Activated T-helper 2 cell treated with anti-CD3 and anti-CD28 coated beads, Interferon-gamma antibody, Interleukin-2, Interleukin-4, amounts not matched to agents 10 μg/mL and 5 μg/mL and 100 μg/mL, durations not matched to agents 14 hours and 24 hours and 36 hours (primary cell): Measurements from ENCODE around the gene NUMB. TPM values are rescaled to one million over a fixed set of nuclear protein-coding genes. Genes with fewer than 3 reads are reported as not detected.

ENCODE experiments used
- DNase-seq: peaks from one replicate; pipeline ENCODE4 v3.0.0; 2021; ENCODE audit warnings: low spot score
- H3K27ac Mint-ChIP-seq: one replicate; pipeline ENCODE4 v1.8.0; 2021; ENCODE audit warnings: mixed read lengths
- H3K27me3 Mint-ChIP-seq: one replicate; pipeline ENCODE4 v1.8.0; 2021; ENCODE audit warnings: low read depth, mixed read lengths
- H3K36me3 Mint-ChIP-seq: one replicate; pipeline ENCODE4 v1.8.0; 2021; ENCODE audit warnings: low read depth, mixed read lengths
- H3K4me1 Mint-ChIP-seq: one replicate; pipeline ENCODE4 v1.8.0; 2021; ENCODE audit warnings: low read depth, mixed read lengths
- H3K4me3 Mint-ChIP-seq: one replicate; pipeline ENCODE4 v1.8.0; 2021; ENCODE audit warnings: low read depth, mild to moderate bottlenecking, moderate library complexity, mixed read lengths
- H3K9me3 Mint-ChIP-seq: one replicate; pipeline ENCODE4 v1.8.0; 2021; ENCODE audit warnings: mixed read lengths
- intact Hi-C: fragments of 100-400 bp; cut with micrococcal nuclease; formaldehyde crosslinking; loops from one replicate; pipeline ENCODE4 v1.15.1; 2023
- total RNA-seq: library from RNA; stranded (reverse); gene quantifications from 2 replicates; pipeline ENCODE4 v1.2.3, GENCODE V29; 2022

Gene NUMB
- total RNA-seq, 1 donor from 2014 or later, result 52.4 TPM

DNA sequence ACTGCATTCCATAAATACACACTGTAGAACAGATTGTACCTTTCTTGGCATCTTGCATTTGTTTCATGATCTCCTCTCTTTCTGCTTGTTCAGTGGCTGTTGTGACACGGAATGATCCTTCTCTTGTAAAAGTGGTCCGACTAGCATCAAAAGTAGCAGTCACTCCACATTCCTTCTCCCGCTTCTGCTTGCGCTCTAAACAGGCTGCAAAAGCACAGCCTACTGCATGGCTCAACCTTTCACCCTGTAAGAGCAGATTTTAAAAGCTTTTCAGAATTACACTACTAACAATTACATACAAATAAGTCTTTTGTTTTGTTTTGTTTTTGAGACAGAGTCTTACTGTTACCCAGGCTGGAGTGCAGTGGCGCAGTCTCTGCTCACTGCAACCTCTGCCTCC lies 171.3 kb downstream of the NUMB start:
- no peak overlapping the region for H3K27ac Mint-ChIP-seq
- peaks cover 46% of the 10 kb centered on the region for H3K36me3 Mint-ChIP-seq
- peaks cover 23% of the 10 kb centered on the region for H3K4me1 Mint-ChIP-seq
- no peaks in the 10 kb centered on the region for H3K27me3 Mint-ChIP-seq
- no peaks in the 10 kb centered on the region for H3K9me3 Mint-ChIP-seq
- no peak for DNase-seq
- intact Hi-C loops, result no loop called here
- H3K4me3 Mint-ChIP-seq, result no peak overlapping the region

DNA sequence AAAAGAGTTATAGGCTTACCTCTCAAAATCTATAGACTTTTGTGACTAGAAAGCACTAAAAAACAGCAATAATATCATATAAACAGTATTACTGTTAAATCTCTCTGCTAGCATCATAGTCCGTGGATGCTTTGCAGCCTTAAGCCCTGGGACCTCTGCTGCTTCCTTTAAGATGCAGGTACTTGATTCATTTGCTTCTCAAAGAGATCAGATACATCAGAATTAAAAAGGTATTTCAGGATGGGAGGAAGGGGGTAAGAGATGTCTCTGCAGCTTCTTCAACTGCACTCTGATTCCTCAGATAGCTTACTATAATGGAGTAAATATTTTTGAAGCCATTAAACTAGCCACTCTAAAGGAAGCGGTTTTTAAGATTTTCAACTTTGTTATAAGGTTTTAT lies 171.7 kb downstream of the NUMB start:
- Mint-ChIP-seq H3K4me3 (no peak overlapping the region), H3K9me3 (no peaks in the 10 kb centered on the region), H3K27me3 (no peaks in the 10 kb centered on the region), H3K27ac (no peak overlapping the region), H3K4me1 (peaks cover 22% of the 10 kb centered on the region), H3K36me3 (peaks cover 45% of the 10 kb centered on the region)
- intact Hi-C loops, result no loop called here
- DNase-seq, result no peak

DNA sequence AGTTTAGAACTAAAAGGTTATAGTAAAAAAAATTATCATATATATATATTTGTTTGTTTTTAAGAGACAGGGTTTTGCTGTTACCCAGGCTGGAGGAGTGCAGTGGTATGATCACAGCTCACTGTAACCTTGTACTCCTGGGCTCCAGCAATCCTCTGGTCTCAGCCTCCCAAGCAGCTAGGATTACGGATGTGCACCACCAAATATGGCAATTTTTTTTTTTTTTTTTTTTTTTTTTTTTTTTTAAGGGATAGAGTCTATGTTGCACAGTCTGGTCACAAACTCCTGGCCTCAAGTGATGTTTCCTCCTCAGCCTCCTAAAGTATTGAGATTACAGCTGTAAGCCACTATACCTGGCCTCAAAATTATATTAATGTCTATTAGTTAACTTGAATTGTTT lies 172.4 kb downstream of the NUMB start:
- Mint-ChIP-seq H3K9me3 (no peaks in the 10 kb centered on the region), H3K36me3 (peaks cover 45% of the 10 kb centered on the region), H3K27me3 (no peaks in the 10 kb centered on the region), H3K27ac (no peak overlapping the region), H3K4me3 (no peak overlapping the region), H3K4me1 (peaks cover 22% of the 10 kb centered on the region)
- DNase-seq, result no peak
- intact Hi-C loops, result no loop called here

DNA sequence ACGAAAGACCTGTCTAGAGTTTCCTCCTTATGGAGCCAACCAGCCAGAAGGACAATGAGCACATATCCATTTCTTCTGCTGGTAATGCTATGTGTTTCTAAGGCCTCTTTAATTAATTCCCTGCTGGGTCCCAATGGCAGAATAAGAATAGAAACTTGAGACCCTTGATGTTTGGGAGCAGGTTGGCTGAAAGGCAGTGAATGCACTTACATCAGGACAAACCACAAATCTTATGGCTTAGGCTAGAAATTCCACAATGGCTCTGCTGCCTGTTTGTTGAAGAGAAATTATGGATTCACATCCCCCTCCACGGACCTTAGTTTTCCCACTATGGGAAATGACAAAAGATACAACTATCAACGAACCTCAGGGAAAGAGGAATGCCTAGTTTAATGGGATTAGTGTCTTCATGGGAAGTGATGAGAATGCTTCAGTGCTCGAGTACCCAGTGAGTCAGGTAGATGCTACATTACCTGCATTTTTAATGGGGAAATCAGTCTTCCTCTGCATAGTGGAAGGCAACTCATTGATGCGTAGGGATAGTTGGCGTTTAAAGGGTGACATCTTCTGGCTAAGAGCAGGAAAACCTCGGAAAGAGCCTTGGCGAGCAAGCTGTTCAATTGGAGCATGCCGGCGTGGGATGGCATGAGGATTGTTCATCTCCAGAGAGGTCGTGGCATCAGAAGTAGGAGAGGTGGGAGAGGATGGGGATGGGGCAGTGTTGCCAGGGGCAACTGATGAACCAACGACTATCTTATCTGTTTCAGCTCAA lies 174.6 kb downstream of the NUMB start:
- Mint-ChIP-seq H3K27ac (no peak overlapping the region), H3K9me3 (no peaks in the 10 kb centered on the region), H3K36me3 (peaks cover 48% of the 10 kb centered on the region), H3K4me1 (peaks cover 4% of the 10 kb centered on the region), H3K4me3 (no peak overlapping the region), H3K27me3 (no peaks in the 10 kb centered on the region)
- intact Hi-C loops, result no loop called here
- DNase-seq, result no peak

DNA sequence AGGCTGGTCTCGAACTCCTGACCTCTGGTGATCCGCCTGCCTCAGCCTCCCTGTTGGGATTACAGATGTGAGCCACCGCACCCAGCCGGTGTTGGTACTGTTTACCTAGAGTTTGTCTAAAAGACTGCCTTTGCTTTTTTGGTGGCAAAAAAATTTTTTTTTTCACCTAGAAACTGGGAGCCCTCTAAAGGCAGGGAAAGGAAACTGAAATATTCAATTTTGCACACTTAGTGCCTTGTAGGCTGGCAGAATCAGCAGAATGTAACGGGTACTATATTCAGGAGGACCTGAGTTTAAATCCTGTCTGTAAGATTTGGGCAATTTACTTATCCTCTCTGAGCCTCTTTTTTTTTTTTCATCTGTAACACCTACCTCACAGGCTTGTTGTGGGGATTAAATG lies 177.4 kb downstream of the NUMB start:
- Mint-ChIP-seq H3K27ac (no peak overlapping the region), H3K4me1 (peaks cover 4% of the 10 kb centered on the region), H3K27me3 (no peaks in the 10 kb centered on the region), H3K36me3 (peaks cover 53% of the 10 kb centered on the region), H3K4me3 (no peak overlapping the region), H3K9me3 (no peaks in the 10 kb centered on the region)
- intact Hi-C loops, result no loop called here
- DNase-seq, result no peak

DNA sequence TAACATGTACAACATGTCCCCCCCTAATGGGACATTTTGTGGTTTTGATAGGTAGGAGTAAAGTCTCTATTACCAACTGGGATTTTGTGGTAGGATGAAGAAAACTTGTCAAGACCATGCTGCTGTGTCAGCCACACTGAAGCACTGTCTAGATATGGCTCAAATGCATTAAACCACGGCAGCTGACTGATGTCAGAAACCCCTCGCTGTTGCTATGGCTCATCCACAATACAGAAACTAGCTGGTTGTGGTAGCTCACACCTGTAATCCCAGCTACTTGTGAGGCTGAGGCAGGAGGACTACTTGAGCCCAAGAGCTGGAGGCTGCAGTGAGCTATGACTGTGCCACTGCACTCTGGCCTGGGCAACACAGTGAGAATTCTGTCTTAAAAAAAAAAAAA lies 181.0 kb downstream of the NUMB start:
- no peak for DNase-seq
- peaks cover 4% of the 10 kb centered on the region for H3K4me1 Mint-ChIP-seq
- no peaks in the 10 kb centered on the region for H3K27me3 Mint-ChIP-seq
- H3K36me3 Mint-ChIP-seq, result peaks cover 42% of the 10 kb centered on the region
- H3K27ac Mint-ChIP-seq, result no peak overlapping the region
- no peaks in the 10 kb centered on the region for H3K9me3 Mint-ChIP-seq
- no peak overlapping the region for H3K4me3 Mint-ChIP-seq
- intact Hi-C loops, result no loop called here

DNA sequence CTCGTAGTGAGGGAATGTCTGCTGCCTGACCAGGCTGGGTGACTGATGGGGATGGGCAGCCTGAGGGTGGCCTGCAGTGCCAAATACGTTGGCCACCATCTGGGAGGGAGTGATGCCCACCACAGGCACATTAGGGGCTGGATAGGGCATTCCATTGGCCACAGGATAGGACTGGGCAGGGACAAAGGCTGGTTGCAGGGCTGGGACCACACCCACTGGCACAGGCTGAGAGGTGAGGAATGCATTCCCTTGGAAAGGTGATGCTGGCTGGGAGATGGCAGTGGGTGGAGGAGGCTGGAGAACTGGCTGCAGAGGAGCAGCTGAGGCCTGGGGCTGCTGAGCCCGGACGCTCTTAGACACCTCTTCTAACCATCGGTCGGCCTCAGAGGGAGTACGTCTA lies 181.5 kb downstream of the NUMB start:
- Mint-ChIP-seq H3K4me1 (peaks cover 1% of the 10 kb centered on the region), H3K4me3 (no peak overlapping the region), H3K27me3 (no peaks in the 10 kb centered on the region), H3K36me3 (peaks cover 38% of the 10 kb centered on the region), H3K9me3 (no peaks in the 10 kb centered on the region), H3K27ac (no peak overlapping the region)
- intact Hi-C loops, result no loop called here
- no peak for DNase-seq

DNA sequence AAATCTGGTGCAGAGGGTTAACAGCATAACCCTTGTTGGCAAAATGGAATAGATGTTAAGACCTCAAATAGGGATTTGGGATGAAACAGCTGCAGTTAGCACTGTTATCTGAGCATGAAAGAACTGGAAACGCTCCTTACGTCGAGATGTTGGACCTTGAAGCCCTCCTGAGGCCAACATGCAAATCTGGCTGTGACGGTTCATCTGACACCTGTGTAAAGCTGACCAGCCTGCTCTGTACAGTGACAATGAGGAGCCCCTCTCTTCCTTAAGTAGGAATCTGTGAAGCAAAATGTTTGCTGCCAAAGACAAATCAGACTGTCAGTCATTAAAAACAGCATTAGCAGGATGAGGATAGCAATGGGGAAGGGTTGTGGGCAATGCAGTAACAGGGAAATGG lies 184.5 kb downstream of the NUMB start:
- Mint-ChIP-seq H3K27me3 (peaks cover 11% of the 10 kb centered on the region), H3K9me3 (no peaks in the 10 kb centered on the region), H3K27ac (no peak overlapping the region), H3K4me3 (no peak overlapping the region), H3K36me3 (peaks cover 30% of the 10 kb centered on the region), H3K4me1 (peaks cover 3% of the 10 kb centered on the region)
- intact Hi-C loops, result no loop called here
- DNase-seq, result no peak

DNA sequence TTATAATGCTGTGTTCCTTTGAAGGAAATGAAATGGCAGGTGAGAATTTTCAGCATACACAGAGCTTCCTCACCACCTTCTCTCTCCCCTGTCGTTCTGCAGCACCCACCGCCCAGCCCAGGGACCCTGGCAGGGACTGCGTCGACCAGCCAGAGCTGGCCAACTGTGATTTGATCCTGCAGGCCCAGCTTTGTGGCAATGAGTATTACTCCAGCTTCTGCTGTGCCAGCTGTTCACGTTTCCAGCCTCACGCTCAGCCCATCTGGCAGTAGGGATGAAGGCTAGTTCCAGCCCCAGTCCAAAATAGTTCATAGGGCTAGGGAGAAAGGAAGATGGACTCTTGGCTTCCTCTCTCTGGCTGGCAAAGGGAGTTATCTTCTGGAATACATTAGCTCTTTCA lies 186.0 kb downstream of the NUMB start:
- DNase-seq, result no peak
- peaks cover 11% of the 10 kb centered on the region for H3K27me3 Mint-ChIP-seq
- H3K36me3 Mint-ChIP-seq, result peaks cover 30% of the 10 kb centered on the region
- intact Hi-C loops, result no loop called here
- H3K4me1 Mint-ChIP-seq, result peaks cover 3% of the 10 kb centered on the region
- H3K27ac Mint-ChIP-seq, result no peak overlapping the region
- H3K4me3 Mint-ChIP-seq, result no peak overlapping the region
- H3K9me3 Mint-ChIP-seq, result no peaks in the 10 kb centered on the region

DNA sequence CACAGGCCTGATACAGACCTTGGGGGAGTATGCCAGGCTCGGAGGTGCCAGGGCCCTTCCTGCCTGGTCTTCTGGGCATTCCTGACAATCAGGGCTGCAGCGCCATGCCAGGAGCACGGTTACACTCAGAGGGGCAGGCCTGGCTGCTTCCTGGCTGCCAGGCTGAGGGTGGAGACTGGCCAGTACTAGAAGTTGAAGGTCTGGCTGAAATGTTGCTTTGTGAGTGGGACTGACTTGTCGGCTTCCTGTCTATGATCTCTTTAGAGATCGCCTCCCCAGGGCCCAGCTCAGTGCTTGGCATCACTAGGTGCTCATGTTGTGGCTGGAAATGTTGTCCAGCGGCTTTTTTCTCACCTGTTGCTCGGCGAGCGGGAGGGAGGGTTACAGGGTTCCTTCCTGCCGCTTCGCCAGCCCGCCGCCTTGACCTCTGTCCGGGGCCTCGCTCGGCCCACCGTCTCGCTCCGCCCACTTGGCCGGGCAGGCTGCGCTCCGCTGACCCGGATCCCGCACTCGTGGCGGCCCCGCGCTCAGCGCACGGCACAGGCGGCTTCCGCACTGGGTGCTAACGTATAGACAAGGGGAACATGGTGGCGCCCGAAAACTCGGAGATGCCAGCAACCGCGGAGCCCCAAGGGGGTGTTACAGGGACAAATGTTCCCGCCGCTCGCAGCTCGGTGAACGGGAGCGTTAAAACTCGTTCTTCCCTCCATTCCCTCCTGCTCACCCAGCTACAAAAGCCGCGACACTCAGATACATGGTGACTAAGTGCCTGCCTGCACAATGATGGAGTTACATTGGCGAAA lies 188.4 kb downstream of the NUMB start:
- DNase-seq, result no peak

DNA sequence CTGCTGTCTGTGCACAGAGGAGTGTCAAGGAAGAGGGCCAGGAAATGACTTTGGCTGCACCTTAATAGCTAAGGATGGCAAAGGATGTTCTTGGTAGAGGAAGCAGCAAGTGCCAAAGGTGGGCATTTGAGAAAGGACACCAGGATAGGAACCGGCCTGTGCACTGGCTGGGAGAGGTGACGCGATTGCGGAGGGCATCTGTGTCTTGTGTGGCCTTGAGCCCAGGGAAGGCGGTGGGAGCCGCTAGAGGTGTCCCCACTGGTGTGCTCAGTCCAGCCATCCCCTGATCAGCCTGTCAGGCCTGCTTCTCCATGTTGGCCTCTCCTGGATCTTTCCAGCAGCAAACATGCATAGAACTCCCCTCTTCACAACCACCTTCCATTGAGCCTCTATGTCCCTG lies 190.9 kb downstream of the NUMB start:
- H3K27ac Mint-ChIP-seq, result no peak overlapping the region
- peaks cover 4% of the 10 kb centered on the region for H3K36me3 Mint-ChIP-seq
- no peaks in the 10 kb centered on the region for H3K9me3 Mint-ChIP-seq
- H3K4me1 Mint-ChIP-seq, result peaks cover 3% of the 10 kb centered on the region
- DNase-seq, result no peak
- H3K27me3 Mint-ChIP-seq, result peaks cover 11% of the 10 kb centered on the region
- H3K4me3 Mint-ChIP-seq, result no peak overlapping the region
- intact Hi-C loops, result no loop called here

More for the DNA sequence above, 188.4 kb downstream of the NUMB start:
- Mint-ChIP-seq H3K27me3 (peaks cover 11% of the 10 kb centered on the region), H3K4me1 (peaks cover 3% of the 10 kb centered on the region), H3K4me3 (peak overlapping the region; percentile 41), H3K36me3 (peaks cover 13% of the 10 kb centered on the region), H3K9me3 (no peaks in the 10 kb centered on the region), H3K27ac (no peak overlapping the region)
- intact Hi-C loops, result no loop called here

DNA sequence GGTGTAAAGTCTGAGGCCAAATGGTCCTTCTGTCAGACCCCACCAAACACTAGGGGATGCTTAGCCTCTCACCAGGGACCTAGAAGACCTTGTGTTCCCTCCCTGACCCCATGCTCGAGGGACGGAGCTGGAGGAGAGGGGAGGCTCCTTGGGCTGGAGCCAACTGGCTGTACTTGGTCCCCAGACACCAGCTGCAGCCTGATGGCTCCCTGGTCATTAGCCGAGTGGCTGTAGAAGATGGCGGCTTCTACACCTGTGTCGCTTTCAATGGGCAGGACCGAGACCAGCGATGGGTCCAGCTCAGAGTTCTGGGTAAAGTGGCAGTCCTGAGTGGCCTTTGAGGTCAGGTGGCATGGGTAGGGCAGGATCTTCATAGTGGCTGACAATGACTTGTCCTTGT lies 192.0 kb downstream of the NUMB start:
- DNase-seq, result no peak
- Mint-ChIP-seq H3K27ac (no peak overlapping the region), H3K4me3 (no peak overlapping the region), H3K27me3 (peaks cover 11% of the 10 kb centered on the region), H3K9me3 (no peaks in the 10 kb centered on the region), H3K36me3 (peaks cover 4% of the 10 kb centered on the region), H3K4me1 (peaks cover 3% of the 10 kb centered on the region)
- intact Hi-C loops, result no loop called here

DNA sequence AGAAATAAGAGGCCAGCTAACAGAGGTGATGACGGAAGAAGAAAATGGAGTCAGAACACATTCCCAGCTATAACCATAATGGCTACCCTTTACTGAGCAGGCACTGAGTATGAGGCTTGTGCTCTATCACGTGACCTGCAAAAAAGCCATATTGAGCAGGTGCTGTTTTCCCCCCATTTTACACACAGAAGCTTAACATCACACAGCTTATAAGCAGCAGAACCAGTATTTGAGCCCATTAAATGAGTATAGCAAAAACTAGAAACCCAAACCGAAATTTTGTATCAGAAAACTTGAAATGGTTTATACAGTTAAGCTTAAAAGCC lies 192.7 kb downstream of the NUMB start:
- Mint-ChIP-seq H3K27me3 (peaks cover 8% of the 10 kb centered on the region), H3K36me3 (peaks cover under 1% of the 10 kb centered on the region), H3K4me1 (peaks cover 3% of the 10 kb centered on the region), H3K27ac (no peak overlapping the region), H3K4me3 (no peak overlapping the region), H3K9me3 (no peaks in the 10 kb centered on the region)
- intact Hi-C loops, result no loop called here
- no peak for DNase-seq
